A549 (cell line): ENCODE data around the gene PCYT2. TPM values are rescaled to one million over a fixed set of nuclear protein-coding genes. Genes with fewer than 3 reads are reported as not detected.
A peak's percentile ranks its signal among the peaks of the same experiment; 100 is the strongest.
"Not testable (repeated sequence)": the region's sequence is repeated elsewhere in the genome, so short reads cannot be mapped to it uniquely, and the experiment has no call there.

Experiments used
- ATAC-seq, 2 experiments: fragments of 200-7000 bp in 1 of 2; fragments of >200 bp in 1 of 2; cut with Nextera tagmentation in 1 of 2; cut with Tn5 transposase in 1 of 2; 3 replicates each; pipeline versions ENCODE4 v1.8.0 to v1.9.1; 2018 to 2020; ENCODE audit warnings: mild to moderate bottlenecking in 1 of 2, moderate library complexity in 1 of 2
- CTCF ChIA-PET: fragments of 300-600 bp; sonication (Branson Sonifier 250); formaldehyde crosslinking; extraction: SDS; loops from one replicate; lab custom pipeline; 2021; ENCODE audit warnings: antibody characterized with exemption, inconsistent platforms; lab: Yijun Ruan, JAX
- POLR2A ChIA-PET: fragments of 350-600 bp; formaldehyde crosslinking; extraction: SDS; loops from one replicate; lab custom pipeline; 2021; ENCODE audit warnings: antibody characterized with exemption, inconsistent platforms; lab: Yijun Ruan, JAX
- DNase-seq, 2 experiments: peaks; one replicate each; pipeline versions ENCODE4 v3.0.0 to v3.0.0-alpha.2; 2011 to 2016; ENCODE audit warnings: low read depth in 1 of 2, low spot score in 1 of 2
- FAIRE-seq: peaks from 2 replicates; lab custom pipeline; 2011; peaks lifted over from hg19 to GRCh38; lab: Jason Lieb, UNC
- H3K27ac ChIP-seq, 2 experiments: fragments of >200 bp; sonication (Bioruptor Twin); formaldehyde crosslinking; 3 replicates each; pipeline ENCODE4 v1.5.1; 2016 to 2017
- H3K4me1 ChIP-seq: fragments of >200 bp; sonication (Bioruptor Twin); formaldehyde crosslinking; 3 replicates; pipeline ENCODE4 v1.6.1; 2016
- H3K4me2 ChIP-seq: fragments of >200 bp; sonication (Bioruptor Twin); formaldehyde crosslinking; 3 replicates; pipeline ENCODE4 v1.6.1; 2016
- H3K4me3 ChIP-seq: fragments of >200 bp; sonication (Bioruptor Twin); formaldehyde crosslinking; 3 replicates; pipeline ENCODE4 v1.5.1; 2016
- H3K9me3 ChIP-seq: fragments of >200 bp; sonication (Bioruptor Twin); formaldehyde crosslinking; 3 replicates; pipeline ENCODE4 v1.6.1; 2016
- CHD2 ChIP-seq: fragments of 150-350 bp; IDR thresholded peaks from 2 replicates; pipeline ENCODE4 v1.6.1; 2014; ENCODE audit warnings: low read length; ENCODE audit not compliant: partially characterized antibody
- E2F6 ChIP-seq: IDR thresholded peaks from 2 replicates; pipeline ENCODE4 v1.6.1; 2012; ENCODE audit warnings: low read depth, borderline replicate concordance
- EHMT2 ChIP-seq: fragments of 200-600 bp; sonication (generic); IDR thresholded peaks from 2 replicates; pipeline ENCODE4 v1.6.1; 2016; ENCODE audit warnings: antibody characterized with exemption, low read depth, mild to moderate bottlenecking, moderate library complexity
- ELK1 ChIP-seq: fragments of 150-350 bp; IDR thresholded peaks from 2 replicates; pipeline ENCODE4 v1.6.1; 2014; ENCODE audit warnings: low read depth, mild to moderate bottlenecking, low read length
- HOXB13 ChIP-seq: fragments of 250-450 bp; sonication (Bioruptor Pico); IDR thresholded peaks from 2 replicates; pipeline ENCODE4 v1.5.0; 2020; ENCODE audit warnings: low read depth, mild to moderate bottlenecking, moderate library complexity
- JUN ChIP-seq, 2 experiments: fragments of >200 bp; sonication (Bioruptor Twin); formaldehyde crosslinking; IDR thresholded peaks; 2 replicates in 1 of 2; 3 replicates in 1 of 2; pipeline ENCODE4 v1.6.1; 2016 to 2017
- KDM1A ChIP-seq: fragments of 200-600 bp; sonication (generic); IDR thresholded peaks from 2 replicates; pipeline ENCODE4 v1.6.1; 2016; ENCODE audit warnings: low read depth, mild to moderate bottlenecking
- MAX ChIP-seq: IDR thresholded peaks from 2 replicates; pipeline ENCODE4 v1.6.1; 2012
- MYC ChIP-seq: IDR thresholded peaks from 2 replicates; pipeline ENCODE4 v1.6.1; 2012; ENCODE audit warnings: mild to moderate bottlenecking, inconsistent platforms, low read length, improper control_type of control experiment, borderline replicate concordance
- PHF8 ChIP-seq: fragments of 200-600 bp; sonication (generic); IDR thresholded peaks from 2 replicates; pipeline ENCODE4 v1.6.1; 2016; ENCODE audit warnings: low read depth, mild to moderate bottlenecking, antibody characterized with exemption, moderate library complexity, borderline replicate concordance
- POLR2A ChIP-seq: IDR thresholded peaks from 2 replicates; pipeline ENCODE4 v1.6.1; 2012; ENCODE audit warnings: mild to moderate bottlenecking, low read length
- RAD21 ChIP-seq, 2 experiments: fragments of >200 bp in 1 of 2; sonication (Bioruptor Twin) in 1 of 2; formaldehyde crosslinking in 1 of 2; IDR thresholded peaks in 1 of 2; conservative IDR thresholded peaks in 1 of 2; 2 replicates in 1 of 2; 3 replicates in 1 of 2; pipeline ENCODE4 v1.6.1; 2012 to 2018; ENCODE audit warnings: inconsistent platforms in 1 of 2
- RCOR1 ChIP-seq: fragments of 150-350 bp; IDR thresholded peaks from 2 replicates; pipeline ENCODE4 v1.6.1; 2014; ENCODE audit warnings: antibody characterized with exemption, low read length, low read depth
- ZFP36 ChIP-seq: fragments of 450-650 bp; IDR thresholded peaks from 2 replicates; pipeline ENCODE4 v1.6.1; 2014; ENCODE audit warnings: borderline replicate concordance; ENCODE audit not compliant: partially characterized antibody
- ZSCAN20 ChIP-seq: fragments of 250-450 bp; sonication (Bioruptor Pico); IDR thresholded peaks from 2 replicates; pipeline ENCODE4 v1.8.0; 2022; ENCODE audit warnings: mild to moderate bottlenecking, moderate library complexity
- WGBS: methylation state at CpG from one replicate; pipeline ENCODE4 v1.1.6; 2017; ENCODE audit errors: missing lambda C conversion rate; 5-methylcytosine and 5-hydroxymethylcytosine counted together
- polyA plus RNA-seq, 4 experiments: library from polyadenylated mRNA; depleted of rRNA in 3 of 4; stranded (reverse); fragments of >200 nt; fragmentation: RNase III in 1 of 4; extraction: RNeasy Plus Mini Kit Qiagen cat#74134 plus additional on column Dnase treatment in 1 of 4; gene quantifications; 2 replicates in 3 of 4; 3 replicates in 1 of 4; pipeline ENCODE4 v1.2.3, GENCODE V29; 2011 to 2017

The PCYT2 gene
- polyA plus RNA-seq, 2 of the 4 experiments (the other 2 are of a cell fraction) = 7.1 to 17.0 TPM

- no peak overlapping the region for H3K4me3 ChIP-seq
- H3K9me3 ChIP-seq = no peaks in the 10 kb centered on the region; the same call in 2 of the 3 replicates
Observed at GRCh38 chr17:81955058-81955681, 44.0 kb upstream of the PCYT2 start.

GRCh38 chr17:81954131-81955057 lies 43.2 kb upstream of the PCYT2 start:
- no peak for ATAC-seq
- no peak for FAIRE-seq
- Histone ChIP-seq H3K4me1 (peaks cover 4% of the 10 kb centered on the region; the same call in 1 of the 3 replicates), H3K4me2 (no peak overlapping the region), H3K4me3 (no peak overlapping the region), H3K9me3 (no peaks in the 10 kb centered on the region), H3K27ac (no peak overlapping the region)
- ChIA-PET POLR2A (interaction anchor here (0.7 kb wide), 1 partner anchor 105 kb away, joined by 7 read pairs; no protein-coding TSS in a partner anchor), CTCF (interaction anchor here (0.5 to 17.3 kb wide), 17 partner anchors 7 to 117 kb away, joined by 3 to 170 read pairs (median 5); partner anchors contain the start of genes CENPX, DCXR, LRRC45 and MAFG)
- DNase-seq = no peak
- WGBS = 74% methylated on average over 19 of the region's 19 CpGs
- TF ChIP-seq MAX (no peak), POLR2A (no peak), ELK1 (no peak), EHMT2 (no peak), ZSCAN20 (CRISPR knock-in tag) (no peak), HOXB13 (CRISPR knock-in tag) (no peak), KDM1A (no peak), JUN (IDR thresholded peaks at IDR 0.05) (no peak), MYC (no peak)

More at GRCh38 chr17:81955058-81955681, 44.0 kb upstream of the PCYT2 start:
- POLR2A ChIA-PET = interaction anchor here (1.2 kb wide), 1 partner anchor 67 kb away, joined by 4 read pairs; the partner anchor contains the start of gene CENPX
- TF ChIP-seq RCOR1 (no peak), ZFP36 (no peak), PHF8 (no peak), E2F6 (no peak), CHD2 (no peak)
- TF ChIP-seq, all 56 proteins: peak for 0
- ATAC-seq (no peak), DNase-seq (no peak), FAIRE-seq (no peak)
- 93% methylated on average over 25 of the region's 26 CpGs for WGBS
- CTCF ChIA-PET = interaction anchor here (0.5 to 17.3 kb wide), 14 partner anchors 13 to 251 kb away, joined by 3 to 170 read pairs (median 3); partner anchors contain the start of genes CENPX, DCXR, LRRC45 and MAFG
- Histone ChIP-seq H3K4me2 (no peak overlapping the region), H3K4me1 (peaks cover 8% of the 10 kb centered on the region; the same call in 1 of the 3 replicates), H3K27ac (no peak overlapping the region)

- POLR2A ChIA-PET = interaction anchor here (0.7 to 0.8 kb wide), 2 partner anchors 70 to 106 kb away, joined by 3 to 7 read pairs; partner anchors contain the start of genes CENPX and LRRC45
- ATAC-seq = peak in 1 of 2 experiments; percentile 23; a peak in 2 of 6 replicates
- CTCF ChIA-PET = interaction anchor here (1.1 to 17.3 kb wide), 11 partner anchors 8 to 89 kb away, joined by 3 to 170 read pairs (median 7); partner anchors contain the start of genes CENPX, DCXR, LRRC45 and MAFG
- not testable (repeated sequence) for FAIRE-seq
- peak in 1 of 2 experiments; percentile 40; a peak in 2 of 5 replicates for TF ChIP-seq RAD21 (conservative IDR thresholded peaks at IDR 0.05 in 1 of 2, IDR thresholded peaks at IDR 0.05 in 1 of 2)
- TF ChIP-seq, all 56 proteins: peak for 1; not testable (repeated sequence) for 55
- not testable (repeated sequence) for H3K4me2 ChIP-seq, DNase-seq, H3K9me3 ChIP-seq, H3K27ac ChIP-seq, H3K4me1 ChIP-seq, H3K4me3 ChIP-seq
- 84% methylated on average over 5 of the region's 5 CpGs for WGBS
Observed at GRCh38 chr17:81953443-81953842, 42.2 kb upstream of the PCYT2 start.
